Large intestine (tissue), 3 donors: ENCODE data around the gene LEPROT. TPM values are rescaled to one million over a fixed set of nuclear protein-coding genes. Genes with fewer than 3 reads are reported as not detected.

ENCODE experiments used
- DNase-seq, 2 donors: peaks; one replicate each; pipeline versions ENCODE4 v3.0.0 to v3.0.0-alpha.2; 2013
- H3K27ac ChIP-seq: one replicate; pipeline ENCODE4 v1.5.1; 2013; ENCODE audit warnings: low read length
- H3K27me3 ChIP-seq: 2 replicates; pipeline ENCODE4 v1.6.1; 2013; ENCODE audit warnings: low read length; ENCODE audit not compliant: control insufficient read depth, insufficient read depth
- H3K36me3 ChIP-seq: 2 replicates; pipeline ENCODE4 v1.6.1; 2013; ENCODE audit warnings: low read length; ENCODE audit not compliant: control insufficient read depth, insufficient read depth
- H3K4me1 ChIP-seq: one replicate; pipeline ENCODE4 v1.6.1; 2013; ENCODE audit warnings: low read length; ENCODE audit not compliant: control insufficient read depth, insufficient read depth
- H3K4me3 ChIP-seq: one replicate; pipeline ENCODE4 v1.5.1; 2013; ENCODE audit warnings: low read length
- H3K9me3 ChIP-seq: one replicate; pipeline ENCODE4 v1.6.1; 2013; ENCODE audit warnings: mild to moderate bottlenecking, low read depth, low read length, moderate library complexity; ENCODE audit not compliant: control insufficient read depth
- WGBS: methylation state at CpG from one replicate; pipeline ENCODE4 v1.1.5; 2013; ENCODE audit warnings: low lambda C conversion rate; ENCODE audit not compliant: insufficient coverage; 5-methylcytosine and 5-hydroxymethylcytosine counted together
- polyA plus RNA-seq: library from polyadenylated mRNA; unstranded; fragments of 120-200 nt; gene quantifications from one replicate; pipeline ENCODE4 v1.2.1, GENCODE V29; 2013

The LEPROT gene
- polyA plus RNA-seq, 1 donor: 66.1 TPM

GRCh38 chr1:65409314-65409713 lies 11.2 kb upstream of the LEPROT start:
- WGBS: no CpG with 5 or more reads among the region's 1 CpG
- Histone ChIP-seq H3K27me3 (no peaks in the 10 kb centered on the region), H3K27ac (no peak overlapping the region), H3K4me3 (no peak overlapping the region), H3K9me3 (no peaks in the 10 kb centered on the region), H3K36me3 (no peaks in the 10 kb centered on the region), H3K4me1 (no peaks in the 10 kb centered on the region)
- DNase-seq: no peak

- Histone ChIP-seq H3K4me1 (no peaks in the 10 kb centered on the region), H3K4me3 (no peak overlapping the region), H3K9me3 (no peaks in the 10 kb centered on the region), H3K36me3 (no peaks in the 10 kb centered on the region), H3K27me3 (no peaks in the 10 kb centered on the region), H3K27ac (no peak overlapping the region)
- WGBS: 100% methylated on average over 1 of the region's 4 CpGs
- no peak for DNase-seq
Measured at GRCh38 chr1:65409816-65410326, 10.6 kb upstream of the LEPROT start.

GRCh38 chr1:65412256-65412983 lies 8.0 kb upstream of the LEPROT start:
- no CpG with 5 or more reads among the region's 4 CpGs for WGBS
- H3K4me1 ChIP-seq: no peaks in the 10 kb centered on the region
- H3K36me3 ChIP-seq: no peaks in the 10 kb centered on the region

GRCh38 chr1:65412984-65413375 lies 7.5 kb upstream of the LEPROT start:
- DNase-seq: no peak
- Histone ChIP-seq H3K27ac (no peak overlapping the region), H3K36me3 (no peaks in the 10 kb centered on the region), H3K27me3 (no peaks in the 10 kb centered on the region), H3K4me1 (no peaks in the 10 kb centered on the region), H3K4me3 (no peak overlapping the region), H3K9me3 (no peaks in the 10 kb centered on the region)
- 90% methylated on average over 2 of the region's 3 CpGs for WGBS

More at GRCh38 chr1:65412256-65412983, 8.0 kb upstream of the LEPROT start:
- Histone ChIP-seq H3K9me3 (no peaks in the 10 kb centered on the region), H3K27ac (no peak overlapping the region), H3K4me3 (no peak overlapping the region), H3K27me3 (no peaks in the 10 kb centered on the region)
- DNase-seq: no peak

- Histone ChIP-seq H3K4me1 (no peaks in the 10 kb centered on the region), H3K4me3 (no peak overlapping the region), H3K9me3 (no peaks in the 10 kb centered on the region), H3K27ac (no peak overlapping the region), H3K36me3 (no peaks in the 10 kb centered on the region), H3K27me3 (no peaks in the 10 kb centered on the region)
- WGBS: 81% methylated on average over 3 of the region's 4 CpGs
- no peak for DNase-seq
Measured at GRCh38 chr1:65414538-65414937, 5.9 kb upstream of the LEPROT start.

GRCh38 chr1:65416767-65417166 lies 3.7 kb upstream of the LEPROT start:
- no peak for DNase-seq
- H3K4me3 ChIP-seq: no peak overlapping the region
- no peaks in the 10 kb centered on the region for H3K36me3 ChIP-seq
- no peak overlapping the region for H3K27ac ChIP-seq
- peaks cover under 1% of the 10 kb centered on the region for H3K4me1 ChIP-seq
- 100% methylated on average over 1 of the region's 1 CpG for WGBS
- H3K27me3 ChIP-seq: no peaks in the 10 kb centered on the region
- H3K9me3 ChIP-seq: no peaks in the 10 kb centered on the region

- Histone ChIP-seq H3K9me3 (no peaks in the 10 kb centered on the region), H3K36me3 (no peaks in the 10 kb centered on the region), H3K4me1 (peaks cover 8% of the 10 kb centered on the region), H3K27ac (no peak overlapping the region), H3K4me3 (no peak overlapping the region), H3K27me3 (no peaks in the 10 kb centered on the region)
- no CpG with 5 or more reads among the region's 2 CpGs for WGBS
- no peak for DNase-seq
Measured at GRCh38 chr1:65417729-65418128, 2.7 kb upstream of the LEPROT start.

GRCh38 chr1:65418522-65419185 lies 1.8 kb upstream of the LEPROT start:
- no peak for DNase-seq
- H3K4me3 ChIP-seq: no peak overlapping the region
- no peaks in the 10 kb centered on the region for H3K36me3 ChIP-seq
- H3K27ac ChIP-seq: no peak overlapping the region
- H3K4me1 ChIP-seq: peaks cover 8% of the 10 kb centered on the region
- H3K27me3 ChIP-seq: no peaks in the 10 kb centered on the region
- 100% methylated on average over 1 of the region's 4 CpGs for WGBS
- H3K9me3 ChIP-seq: no peaks in the 10 kb centered on the region

GRCh38 chr1:65419681-65420589 lies 533 bp upstream of the LEPROT start:
- Histone ChIP-seq H3K27me3 (no peaks in the 10 kb centered on the region), H3K4me3 (peak overlapping the region; percentile 63), H3K27ac (peak overlapping the region; percentile 91), H3K9me3 (no peaks in the 10 kb centered on the region), H3K36me3 (no peaks in the 10 kb centered on the region), H3K4me1 (peaks cover 8% of the 10 kb centered on the region)
- no CpG with 5 or more reads among the region's 52 CpGs for WGBS
- DNase-seq: peak; percentile 99

- no peak for DNase-seq
- Histone ChIP-seq H3K27ac (peak overlapping the region; percentile 94), H3K4me1 (peaks cover 8% of the 10 kb centered on the region), H3K9me3 (no peaks in the 10 kb centered on the region), H3K36me3 (peaks cover 15% of the 10 kb centered on the region), H3K27me3 (no peaks in the 10 kb centered on the region), H3K4me3 (peak overlapping the region; percentile 87)
- WGBS: 9% methylated on average over 4 of the region's 13 CpGs
Measured at GRCh38 chr1:65421351-65422025, 1.0 kb downstream of the LEPROT start.
